ENCODE measurements around the gene RAPGEF4. TPM values are rescaled to one million over a fixed set of nuclear protein-coding genes. Genes with fewer than 3 reads are reported as not detected.
"Not testable (repeated sequence)": the region's sequence is repeated elsewhere in the genome, so short reads cannot be mapped to it uniquely, and the experiment has no call there.

Gene RAPGEF4
- total RNA-seq, 2 experiments from 2014 or later = 0.21 TPM; not detected in 1

DNA sequence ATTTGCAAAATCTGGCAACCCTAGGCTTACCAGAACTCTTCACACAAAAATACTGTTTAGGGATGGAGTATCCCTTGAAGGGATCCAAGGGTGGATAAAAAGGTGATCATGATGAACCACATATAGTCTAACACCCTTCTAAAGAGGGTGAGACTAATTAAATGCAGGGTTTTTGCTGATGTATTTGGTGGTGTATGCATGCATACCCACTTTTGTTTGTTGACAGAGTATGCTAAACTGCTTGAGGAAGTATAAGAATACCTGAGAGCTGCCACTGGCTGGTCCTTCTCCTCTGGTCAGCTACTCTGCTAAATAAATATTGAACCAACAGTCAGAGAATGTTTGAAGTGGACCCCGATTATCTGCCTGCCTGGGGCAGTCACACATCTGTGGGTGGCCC, 34.2 kb downstream of the RAPGEF4 start:
- Mint-ChIP-seq H3K36me3 (no peaks in the 10 kb centered on the region), H3K27ac (no peak overlapping the region), H3K27me3 (peaks cover 20% of the 10 kb centered on the region), H3K4me3 (no peak overlapping the region), H3K9me3 (ENCODE audit: low read depth) (no peaks in the 10 kb centered on the region), H3K4me1 (no peaks in the 10 kb centered on the region)
- CTCF ChIA-PET = no interaction called here
- ATAC-seq = no peak
- DNase-seq = no peak

DNA sequence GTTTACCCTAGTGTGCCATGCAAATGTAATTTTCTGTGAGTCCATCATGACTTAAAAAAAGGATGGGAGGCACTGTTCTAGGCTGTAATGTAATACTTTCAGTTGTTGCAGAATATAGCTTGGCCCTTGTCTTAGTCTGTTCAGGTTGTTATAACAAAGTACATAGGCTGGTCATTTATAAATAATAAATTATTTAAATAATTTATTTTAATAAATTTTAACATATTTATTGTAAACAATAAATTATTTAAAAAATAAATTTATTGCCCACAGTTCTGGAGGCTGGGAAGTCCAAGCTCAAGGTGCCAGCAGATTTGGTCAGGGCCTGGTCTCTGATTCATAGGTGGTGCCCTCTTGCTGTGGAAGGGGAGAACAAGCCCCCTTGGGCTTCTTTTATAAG, 35.2 kb downstream of the RAPGEF4 start:
- ATAC-seq (no peak), DNase-seq (no peak)
- no peak overlapping the region for H3K27ac Mint-ChIP-seq
- no peaks in the 10 kb centered on the region for H3K9me3 Mint-ChIP-seq (ENCODE audit: low read depth)
- H3K4me1 Mint-ChIP-seq = no peaks in the 10 kb centered on the region
- no peak overlapping the region for H3K4me3 Mint-ChIP-seq
- H3K27me3 Mint-ChIP-seq = peaks cover 15% of the 10 kb centered on the region
- CTCF ChIA-PET = no interaction called here
- no peaks in the 10 kb centered on the region for H3K36me3 Mint-ChIP-seq

DNA sequence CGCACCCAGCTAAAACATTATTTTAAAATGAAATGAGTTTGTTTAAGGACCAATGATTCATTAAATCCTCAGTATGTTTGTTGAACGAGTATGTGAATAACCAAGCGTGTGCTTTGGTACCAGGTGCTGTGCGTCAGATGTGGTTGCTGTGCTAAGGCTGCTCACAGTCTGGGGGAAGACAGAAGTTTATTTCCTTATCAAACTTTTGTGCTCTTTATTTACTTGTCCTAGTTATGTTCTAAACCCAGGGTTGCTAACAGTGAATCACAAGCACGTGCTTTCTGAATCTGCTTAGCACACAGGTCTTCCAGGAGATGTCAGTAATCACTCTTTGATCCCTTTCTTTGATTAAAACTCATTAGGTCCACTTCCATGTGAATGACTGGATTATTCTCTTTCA, 37.0 kb downstream of the RAPGEF4 start:
- Mint-ChIP-seq H3K9me3 (ENCODE audit: low read depth) (no peaks in the 10 kb centered on the region), H3K36me3 (no peaks in the 10 kb centered on the region), H3K27me3 (peaks cover 23% of the 10 kb centered on the region), H3K4me1 (no peaks in the 10 kb centered on the region), H3K4me3 (no peak overlapping the region), H3K27ac (no peak overlapping the region)
- CTCF ChIA-PET = no interaction called here
- DNase-seq (no peak), ATAC-seq (no peak)

DNA sequence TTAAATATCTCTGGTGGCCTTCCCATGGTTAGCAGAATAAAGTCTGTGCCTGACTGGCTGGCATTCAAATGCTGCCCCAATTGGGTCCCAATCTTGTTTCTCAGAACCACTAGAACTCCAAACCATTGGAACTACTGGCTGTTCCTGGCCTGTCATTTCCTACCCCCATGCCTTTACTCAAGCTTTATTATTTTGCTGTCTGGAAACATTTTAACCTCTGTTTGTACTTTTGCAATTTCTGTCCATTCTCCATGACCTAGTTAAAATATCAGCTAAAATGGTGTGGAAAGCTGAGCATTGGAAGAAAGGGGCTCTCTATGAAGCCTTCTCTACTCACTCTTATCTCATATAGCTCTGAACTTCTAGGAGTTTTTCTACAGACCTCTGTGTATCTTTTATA, 38.7 kb downstream of the RAPGEF4 start:
- H3K4me3 Mint-ChIP-seq = no peak overlapping the region

DNA sequence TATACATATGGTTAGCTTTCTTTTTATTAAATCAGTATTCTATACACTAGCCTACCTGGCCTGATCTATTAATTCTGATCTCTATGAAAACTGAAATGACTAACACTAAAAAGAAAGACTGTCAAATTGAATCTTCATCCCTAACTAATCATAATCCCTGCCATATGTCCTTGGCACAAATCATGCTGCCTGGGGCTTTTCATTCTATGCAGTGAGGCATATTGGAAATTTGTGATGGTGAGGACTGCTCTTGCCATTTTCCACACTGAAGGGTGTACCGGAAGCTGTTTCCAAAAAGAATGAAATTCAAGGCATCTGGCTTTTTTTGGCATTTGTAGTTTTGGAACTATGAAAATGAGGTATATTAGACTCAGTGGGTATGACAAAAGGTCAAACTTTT, 39.7 kb downstream of the RAPGEF4 start:
- H3K36me3 Mint-ChIP-seq = no peaks in the 10 kb centered on the region

More for the DNA sequence above, 38.7 kb downstream of the RAPGEF4 start:
- ATAC-seq (no peak), DNase-seq (no peak)
- Mint-ChIP-seq H3K4me1 (no peaks in the 10 kb centered on the region), H3K36me3 (no peaks in the 10 kb centered on the region), H3K9me3 (ENCODE audit: low read depth) (no peaks in the 10 kb centered on the region), H3K27ac (no peak overlapping the region), H3K27me3 (peaks cover 24% of the 10 kb centered on the region)
- CTCF ChIA-PET = no interaction called here

DNA sequence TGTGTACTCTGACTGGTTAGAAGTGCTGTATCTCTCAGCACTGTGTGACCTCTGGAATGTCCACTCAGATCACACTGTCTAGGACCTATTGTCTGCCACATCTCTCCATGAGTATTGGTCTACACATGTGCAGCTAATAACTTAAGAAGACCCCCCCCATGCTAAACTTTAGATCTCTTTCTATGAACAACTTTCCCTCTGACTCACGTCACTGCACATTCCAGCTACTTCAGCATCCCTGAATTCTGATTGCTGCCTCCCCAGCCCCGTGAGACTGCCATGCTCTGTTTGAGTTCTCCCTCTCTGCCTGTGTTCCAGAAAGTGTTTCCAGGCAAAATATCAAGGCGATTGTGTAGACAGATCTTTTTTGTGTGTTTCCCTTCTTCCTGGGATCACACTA, 41.8 kb downstream of the RAPGEF4 start:
- CTCF ChIA-PET = no interaction called here
- Mint-ChIP-seq H3K4me1 (no peaks in the 10 kb centered on the region), H3K36me3 (no peaks in the 10 kb centered on the region), H3K27ac (no peak overlapping the region), H3K27me3 (peaks cover 27% of the 10 kb centered on the region), H3K9me3 (ENCODE audit: low read depth) (no peaks in the 10 kb centered on the region), H3K4me3 (no peak overlapping the region)
- DNase-seq (no peak), ATAC-seq (no peak)

More for the DNA sequence above, 39.7 kb downstream of the RAPGEF4 start:
- Mint-ChIP-seq H3K4me1 (no peaks in the 10 kb centered on the region), H3K27me3 (peaks cover 24% of the 10 kb centered on the region), H3K27ac (no peak overlapping the region), H3K9me3 (ENCODE audit: low read depth) (no peaks in the 10 kb centered on the region), H3K4me3 (no peak overlapping the region)
- no peak for ATAC-seq
- CTCF ChIA-PET = no interaction called here
- no peak for DNase-seq

DNA sequence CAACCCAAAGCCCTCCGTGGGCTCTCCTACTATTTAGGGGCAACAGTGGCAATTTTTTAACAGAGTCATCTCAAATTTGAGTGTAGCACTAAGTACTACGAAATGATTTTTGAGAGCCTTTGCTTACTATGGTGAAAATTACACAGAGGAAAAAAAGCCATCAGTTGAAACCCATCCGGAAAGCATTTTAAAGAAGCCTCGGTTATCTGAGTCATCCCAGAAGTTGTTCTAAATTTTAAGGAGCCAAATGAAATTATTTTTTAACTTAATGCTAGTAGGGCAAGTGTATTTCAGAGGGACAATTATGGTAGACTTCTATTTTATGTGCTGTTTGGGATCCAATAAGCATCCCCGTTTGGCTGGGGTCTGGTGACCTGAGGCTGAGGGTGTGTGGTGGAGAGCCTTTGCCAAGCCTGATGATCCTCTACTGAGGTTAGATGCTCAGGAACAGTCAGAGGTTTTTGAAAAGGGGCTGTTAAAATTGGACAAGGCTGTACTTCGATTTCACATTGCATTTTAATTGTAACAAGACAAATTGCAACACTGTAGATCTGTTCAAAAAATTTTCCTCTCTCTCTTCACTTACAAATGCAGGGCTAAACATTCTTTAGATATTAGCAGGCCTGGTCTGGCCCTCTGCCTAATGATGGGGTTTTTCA, 47.0 kb downstream of the RAPGEF4 start:
- Mint-ChIP-seq H3K27me3 (peaks cover 16% of the 10 kb centered on the region), H3K4me1 (no peaks in the 10 kb centered on the region), H3K9me3 (ENCODE audit: low read depth) (no peaks in the 10 kb centered on the region), H3K36me3 (no peaks in the 10 kb centered on the region), H3K4me3 (no peak overlapping the region), H3K27ac (no peak overlapping the region)
- ATAC-seq (no peak), DNase-seq (no peak)
- CTCF ChIA-PET = no interaction called here

DNA sequence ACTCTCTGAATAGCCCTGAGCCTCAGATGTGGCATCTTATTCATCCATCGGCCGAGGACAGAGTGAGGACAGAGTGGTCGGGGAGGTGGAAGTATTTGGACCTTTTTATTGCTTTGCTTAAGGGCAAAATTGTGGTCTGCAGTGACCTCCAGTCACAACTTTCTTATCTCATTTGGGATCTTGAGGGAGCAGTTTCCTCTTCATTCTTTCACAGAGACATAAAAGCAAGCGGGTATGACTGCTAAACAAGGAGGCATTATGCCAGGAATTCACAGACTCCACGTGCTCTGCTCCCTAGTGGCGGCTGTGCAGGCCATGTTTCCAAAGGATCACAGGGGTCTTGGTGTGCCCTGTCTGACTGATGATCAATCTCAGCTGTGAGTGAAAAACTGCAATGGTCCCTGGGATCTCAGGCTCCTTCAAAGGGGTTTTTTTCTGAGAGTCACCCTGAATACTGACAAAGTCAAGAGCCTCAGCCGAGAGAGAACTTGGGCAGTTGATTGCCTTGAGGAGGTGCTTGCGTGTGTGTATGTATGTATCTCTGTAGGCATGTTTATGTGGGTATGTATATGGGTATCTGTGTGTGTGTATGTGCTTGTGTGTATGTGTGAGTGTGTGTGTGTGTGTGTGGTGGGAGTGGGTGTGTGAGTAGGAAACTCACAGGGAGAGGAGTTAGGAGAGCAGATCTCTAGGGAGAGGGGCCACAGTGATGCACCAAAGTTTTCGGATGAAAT, 47.7 kb downstream of the RAPGEF4 start:
- CTCF ChIA-PET = interaction anchor here (0.7 kb wide), 1 partner anchor 230 kb away, joined by 4 read pairs; no protein-coding TSS in a partner anchor
- peaks cover 19% of the 10 kb centered on the region for H3K27me3 Mint-ChIP-seq
- no peak for DNase-seq
- ATAC-seq = no peak
- no peaks in the 10 kb centered on the region for H3K36me3 Mint-ChIP-seq
- no peak overlapping the region for H3K4me3 Mint-ChIP-seq
- H3K4me1 Mint-ChIP-seq = no peaks in the 10 kb centered on the region
- H3K9me3 Mint-ChIP-seq (ENCODE audit: low read depth) = no peaks in the 10 kb centered on the region
- H3K27ac Mint-ChIP-seq = no peak overlapping the region

DNA sequence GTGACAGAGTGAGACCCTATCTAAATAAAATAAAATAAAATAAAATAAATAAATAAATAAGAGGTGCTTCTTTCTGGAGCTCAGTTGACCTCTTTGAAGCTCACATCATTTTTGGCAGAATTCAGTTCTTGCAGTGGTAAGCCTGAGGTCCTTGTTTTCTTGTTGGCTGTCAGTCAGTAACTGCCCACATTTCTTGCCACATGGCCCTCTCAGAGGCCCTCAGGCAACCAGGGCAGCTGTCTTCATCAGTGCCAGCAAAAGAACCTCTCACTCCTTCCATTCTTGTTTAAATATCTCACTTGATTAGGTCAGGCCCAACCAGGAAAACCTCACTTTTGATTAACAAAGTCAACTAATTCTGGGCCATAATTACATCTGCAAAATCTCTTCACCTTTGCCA, 53.2 kb downstream of the RAPGEF4 start:
- no peak for DNase-seq
- no peak overlapping the region for H3K27ac Mint-ChIP-seq
- no peak overlapping the region for H3K4me3 Mint-ChIP-seq
- peaks cover 15% of the 10 kb centered on the region for H3K27me3 Mint-ChIP-seq
- H3K9me3 Mint-ChIP-seq (ENCODE audit: low read depth) = no peaks in the 10 kb centered on the region
- no peaks in the 10 kb centered on the region for H3K36me3 Mint-ChIP-seq
- H3K4me1 Mint-ChIP-seq = no peaks in the 10 kb centered on the region
- CTCF ChIA-PET = no interaction called here
- ATAC-seq = no peak

DNA sequence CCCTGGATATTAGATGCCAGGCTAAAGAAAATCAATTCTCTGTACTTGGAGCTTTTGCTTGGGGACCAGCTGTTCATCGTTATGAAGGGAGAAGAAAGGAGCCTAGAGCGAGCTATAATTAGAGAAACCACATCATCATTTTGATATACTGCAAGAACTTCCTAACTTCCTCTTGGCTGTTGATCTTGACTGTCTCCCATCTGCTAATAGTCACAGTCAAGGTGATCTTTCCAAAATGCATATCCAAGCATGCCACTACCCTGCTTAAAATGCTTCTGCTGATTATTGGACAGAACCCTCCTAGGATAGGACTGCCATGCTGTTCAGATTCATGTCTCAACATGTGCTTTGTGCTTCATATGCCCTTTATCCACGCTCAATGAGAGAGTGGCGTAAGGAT, 54.8 kb downstream of the RAPGEF4 start:
- no peak overlapping the region for H3K27ac Mint-ChIP-seq
- H3K4me1 Mint-ChIP-seq = no peaks in the 10 kb centered on the region
- DNase-seq = no peak
- no peaks in the 10 kb centered on the region for H3K36me3 Mint-ChIP-seq
- no peaks in the 10 kb centered on the region for H3K9me3 Mint-ChIP-seq (ENCODE audit: low read depth)
- CTCF ChIA-PET = no interaction called here
- peaks cover 20% of the 10 kb centered on the region for H3K27me3 Mint-ChIP-seq
- ATAC-seq = no peak
- no peak overlapping the region for H3K4me3 Mint-ChIP-seq

DNA sequence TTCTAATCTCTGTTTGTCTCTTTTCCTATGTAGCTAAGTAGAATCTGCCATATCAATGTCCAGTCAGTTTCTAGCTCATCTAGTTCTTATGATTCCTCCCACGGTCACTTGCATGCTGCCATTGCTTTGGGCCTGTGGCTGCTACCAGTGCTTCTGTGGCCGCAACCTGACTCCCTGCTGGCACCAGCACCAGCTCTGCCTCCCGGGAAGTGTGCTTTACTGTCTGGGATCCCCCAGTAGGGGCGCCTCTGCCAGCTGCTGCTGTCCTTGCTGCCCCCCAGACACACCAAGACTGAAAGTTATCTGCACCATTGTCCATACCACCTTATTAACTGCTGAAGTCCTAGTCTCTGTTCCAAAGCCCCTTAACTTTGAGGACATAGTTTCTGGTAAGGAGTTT, 56.3 kb downstream of the RAPGEF4 start:
- no peak for ATAC-seq
- no peaks in the 10 kb centered on the region for H3K4me1 Mint-ChIP-seq
- H3K36me3 Mint-ChIP-seq = no peaks in the 10 kb centered on the region
- H3K9me3 Mint-ChIP-seq (ENCODE audit: low read depth) = no peaks in the 10 kb centered on the region
- H3K4me3 Mint-ChIP-seq = no peak overlapping the region
- no peak for DNase-seq
- CTCF ChIA-PET = no interaction called here
- H3K27ac Mint-ChIP-seq = no peak overlapping the region
- peaks cover 20% of the 10 kb centered on the region for H3K27me3 Mint-ChIP-seq

DNA sequence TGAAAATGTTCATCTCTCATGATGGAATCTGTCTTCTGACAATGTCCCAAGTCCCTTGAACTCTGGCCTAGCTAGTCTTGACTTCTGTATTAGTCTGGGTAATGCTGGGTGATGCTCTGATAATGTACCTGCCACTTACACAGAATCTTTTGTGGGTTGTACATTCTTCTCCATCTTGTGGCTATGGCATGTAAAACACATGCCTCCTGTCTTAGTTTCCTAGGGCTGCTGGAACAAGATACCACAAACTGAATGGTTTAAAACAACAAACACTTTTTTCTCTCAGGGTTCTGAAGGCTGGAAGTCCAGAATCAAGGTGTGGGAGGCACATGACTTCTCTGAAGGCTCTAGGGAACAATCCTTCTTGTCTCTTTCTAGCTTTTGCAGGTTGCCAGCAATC, 57.1 kb downstream of the RAPGEF4 start:
- Mint-ChIP-seq H3K9me3 (ENCODE audit: low read depth) (no peaks in the 10 kb centered on the region), H3K4me3 (no peak overlapping the region), H3K27ac (no peak overlapping the region), H3K36me3 (no peaks in the 10 kb centered on the region), H3K27me3 (peaks cover 20% of the 10 kb centered on the region), H3K4me1 (no peaks in the 10 kb centered on the region)
- CTCF ChIA-PET = no interaction called here
- DNase-seq (no peak), ATAC-seq (no peak)

DNA sequence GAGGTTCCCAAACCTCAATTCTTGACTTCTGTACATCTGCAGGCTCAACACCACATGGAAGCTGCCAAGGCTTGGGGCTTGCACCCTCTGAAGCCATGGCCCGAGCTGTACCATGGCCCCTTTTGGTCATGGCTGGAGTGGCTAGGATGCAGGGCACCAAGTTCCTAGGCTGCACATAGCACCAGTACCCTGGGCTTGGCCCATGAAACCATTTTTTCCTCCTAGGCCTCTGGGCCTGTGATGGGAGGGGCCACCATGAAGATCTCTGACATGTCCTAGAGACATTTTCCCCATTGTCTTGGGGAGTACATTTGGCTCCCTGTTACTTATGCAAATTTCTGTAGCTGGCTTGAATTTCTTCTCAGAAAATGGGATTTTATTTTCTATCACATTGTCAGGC, 67.7 kb downstream of the RAPGEF4 start:
- H3K4me3 Mint-ChIP-seq; H3K36me3 Mint-ChIP-seq; CTCF ChIA-PET; H3K27me3 Mint-ChIP-seq; H3K4me1 Mint-ChIP-seq; H3K27ac Mint-ChIP-seq; H3K9me3 Mint-ChIP-seq (ENCODE audit: low read depth); DNase-seq; ATAC-seq: not testable (repeated sequence)

DNA sequence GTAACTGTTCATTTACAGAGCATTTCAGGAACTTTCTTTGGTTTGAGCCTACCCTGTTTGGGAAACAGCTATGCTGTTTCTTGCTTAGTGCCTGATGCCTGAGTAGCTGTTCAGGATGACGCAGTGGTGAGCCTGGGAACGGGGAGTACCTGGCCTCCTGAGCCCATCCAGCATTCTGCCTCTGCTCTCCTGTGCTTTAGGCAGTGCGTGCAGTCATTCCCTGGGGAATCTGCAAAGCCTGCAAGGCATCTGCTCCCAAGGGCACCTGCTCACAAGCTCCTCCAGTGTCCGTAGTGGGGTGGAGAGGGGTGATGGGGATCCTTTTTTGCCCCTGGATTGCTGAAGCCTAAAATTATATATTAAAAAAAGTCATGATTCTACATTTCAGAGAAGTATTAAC, 68.8 kb downstream of the RAPGEF4 start:
- Mint-ChIP-seq H3K36me3 (no peaks in the 10 kb centered on the region), H3K27ac (no peak overlapping the region), H3K4me1 (no peaks in the 10 kb centered on the region), H3K9me3 (ENCODE audit: low read depth) (peaks cover 8% of the 10 kb centered on the region), H3K27me3 (peaks cover 7% of the 10 kb centered on the region), H3K4me3 (no peak overlapping the region)
- CTCF ChIA-PET = interaction anchor here (1.0 kb wide), 1 partner anchor 128 kb away, joined by 3 read pairs; no protein-coding TSS in a partner anchor
- DNase-seq (no peak), ATAC-seq (no peak)
